ENCODE data around the gene ELK3. TPM values are rescaled to one million over a fixed set of nuclear protein-coding genes. Genes with fewer than 3 reads are reported as not detected.

Gene ELK3
- total RNA-seq, 1 experiment from 2014 or later, result 9.4 TPM

DNA sequence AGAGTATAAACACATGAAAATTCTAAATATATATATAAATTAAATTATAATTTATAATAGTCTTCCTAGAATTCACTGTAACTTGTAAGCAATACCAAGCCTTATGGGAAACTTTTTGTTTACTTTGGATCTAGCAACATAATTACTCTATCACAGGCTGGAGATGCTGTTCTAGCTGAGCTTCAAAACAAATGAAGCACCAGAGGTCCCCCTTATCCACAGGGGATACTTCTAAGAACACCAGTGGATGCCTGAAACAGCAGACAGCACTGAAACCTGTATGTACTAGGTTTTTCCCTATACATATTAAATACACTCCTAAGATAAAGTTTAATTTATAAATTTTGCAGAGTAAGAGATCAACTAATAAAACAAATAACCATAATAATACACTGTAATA, 109.5 kb downstream of the ELK3 start:
- Histone ChIP-seq H3K56ac (ENCODE audit: insufficient read length, low read depth, low read length) (no peak overlapping the region), H3K27ac (ENCODE audit: insufficient read length, low read depth, low read length) (no peak overlapping the region), H3K23ac (ENCODE audit: insufficient read length, low read depth, low read length) (no peak overlapping the region), H2BK12ac (ENCODE audit: insufficient read length, low read depth, low read length) (no peak overlapping the region), H3K9ac (ENCODE audit: extremely low read depth, insufficient read length, low read length) (no peak overlapping the region), H4K91ac (ENCODE audit: insufficient read length, low read depth, low read length) (no peak overlapping the region), H3K14ac (ENCODE audit: insufficient read depth, low read length) (no peak overlapping the region), H2BK15ac (ENCODE audit: low read depth, low read length) (no peak overlapping the region), H3K79me2 (ENCODE audit: insufficient read depth, low read length) (no peaks in the 10 kb centered on the region), H3K23me2 (ENCODE audit: insufficient read length, low read depth, low read length, poor library complexity, severe bottlenecking) (no peaks in the 10 kb centered on the region), H2AK5ac (ENCODE audit: insufficient read length, low read length) (no peak overlapping the region), H3K79me1 (ENCODE audit: insufficient read depth, low read depth, low read length, poor library complexity, severe bottlenecking) (no peaks in the 10 kb centered on the region), H2AFZ (ENCODE audit: low read length) (no peak overlapping the region), H3K9me3 (ENCODE audit: control insufficient read depth, low read depth, low read length) (no peaks in the 10 kb centered on the region), H3K4ac (ENCODE audit: low read depth, low read length) (no peak overlapping the region), H4K5ac (ENCODE audit: insufficient read length, low read depth, low read length) (no peak overlapping the region), H3T11ph (ENCODE audit: low read length) (no peak overlapping the region), H3K4me2 (ENCODE audit: insufficient read depth, insufficient read length, low read length) (no peak overlapping the region), H2BK20ac (ENCODE audit: low read depth, low read length, poor library complexity, severe bottlenecking) (no peak overlapping the region), H3K27me3 (ENCODE audit: insufficient read depth, low read length) (no peaks in the 10 kb centered on the region), H3K4me1 (ENCODE audit: insufficient read depth, low read length) (no peaks in the 10 kb centered on the region), H4K20me1 (ENCODE audit: control insufficient read depth, insufficient read depth, insufficient read length) (no peaks in the 10 kb centered on the region), H3K18ac (ENCODE audit: insufficient read length, low read depth, low read length) (no peak overlapping the region), H4K8ac (replicated peaks; ENCODE audit: insufficient read length, low read depth, low read length) (no peak overlapping the region), H2BK120ac (ENCODE audit: low read depth, low read length, poor library complexity, severe bottlenecking) (no peak overlapping the region), H2BK5ac (ENCODE audit: insufficient read length, low read length) (no peak overlapping the region)
- Mint-ChIP-seq H3K27me3 (ENCODE audit: low read depth) (no peaks in the 10 kb centered on the region), H3K4me3 (no peak overlapping the region), H3K27ac (peak overlapping the region in 1 of 3 experiments; percentile 79; a peak in 1 of 7 replicates), H3K9me3 (no peaks in the 10 kb centered on the region; a peak in 1 of 5 replicates), H3K4me1 (peaks cover 26 to 37% of the 10 kb centered on the region in 2 experiments), H3K36me3 (ENCODE audit: insufficient read depth in 1 of 3, low read depth in 3 of 3) (peaks cover 4 to 14% (median 6%) of the 10 kb centered on the region in 3 experiments; a peak in 6 of 7 replicates)
- DNase-seq, result no peak
- TF ChIP-seq, protein P1, sequence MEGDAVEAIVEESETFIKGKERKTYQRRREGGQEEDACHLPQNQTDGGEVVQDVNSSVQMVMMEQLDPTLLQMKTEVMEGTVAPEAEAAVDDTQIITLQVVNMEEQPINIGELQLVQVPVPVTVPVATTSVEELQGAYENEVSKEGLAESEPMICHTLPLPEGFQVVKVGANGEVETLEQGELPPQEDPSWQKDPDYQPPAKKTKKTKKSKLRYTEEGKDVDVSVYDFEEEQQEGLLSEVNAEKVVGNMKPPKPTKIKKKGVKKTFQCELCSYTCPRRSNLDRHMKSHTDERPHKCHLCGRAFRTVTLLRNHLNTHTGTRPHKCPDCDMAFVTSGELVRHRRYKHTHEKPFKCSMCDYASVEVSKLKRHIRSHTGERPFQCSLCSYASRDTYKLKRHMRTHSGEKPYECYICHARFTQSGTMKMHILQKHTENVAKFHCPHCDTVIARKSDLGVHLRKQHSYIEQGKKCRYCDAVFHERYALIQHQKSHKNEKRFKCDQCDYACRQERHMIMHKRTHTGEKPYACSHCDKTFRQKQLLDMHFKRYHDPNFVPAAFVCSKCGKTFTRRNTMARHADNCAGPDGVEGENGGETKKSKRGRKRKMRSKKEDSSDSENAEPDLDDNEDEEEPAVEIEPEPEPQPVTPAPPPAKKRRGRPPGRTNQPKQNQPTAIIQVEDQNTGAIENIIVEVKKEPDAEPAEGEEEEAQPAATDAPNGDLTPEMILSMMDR (conservative IDR thresholded peaks at IDR 0.05), result no peak

Data from H9 (cell line).